ENCODE data around the gene KIF1B.

KIF1B gene

GRCh38 chr1:10178597-10179405, 31.6 kb upstream of the KIF1B start:
- DNase-seq (ENCODE audit: low spot score in 2 of 2) (no peak), ATAC-seq (replicated peaks; ENCODE audit: extremely low read depth, poor library complexity, severe bottlenecking) (no peak)
- H3K9me3 Mint-ChIP-seq = peaks cover 6% of the 10 kb centered on the region
- H3K27me3 Mint-ChIP-seq = no peaks in the 10 kb centered on the region
- peaks cover 18% of the 10 kb centered on the region for H3K36me3 Mint-ChIP-seq (ENCODE audit: insufficient read depth)
- H3K4me1 Mint-ChIP-seq = no peaks in the 10 kb centered on the region
- H3K4me3 Mint-ChIP-seq = no peak overlapping the region
- H3K27ac Mint-ChIP-seq (ENCODE audit: low read depth) = no peak overlapping the region

- H3K27ac Mint-ChIP-seq (ENCODE audit: low read depth) = no peak overlapping the region
Observed at GRCh38 chr1:10179406-10180091, 30.8 kb upstream of the KIF1B start.

GRCh38 chr1:10181154-10181553, 29.2 kb upstream of the KIF1B start:
- Mint-ChIP-seq H3K9me3 (peaks cover under 1% of the 10 kb centered on the region), H3K4me3 (no peak overlapping the region), H3K27ac (ENCODE audit: low read depth) (no peak overlapping the region), H3K27me3 (no peaks in the 10 kb centered on the region), H3K36me3 (ENCODE audit: insufficient read depth) (peaks cover 16% of the 10 kb centered on the region), H3K4me1 (no peaks in the 10 kb centered on the region)
- ATAC-seq (replicated peaks; ENCODE audit: extremely low read depth, poor library complexity, severe bottlenecking) (no peak), DNase-seq (ENCODE audit: low spot score in 2 of 2) (no peak)

More at GRCh38 chr1:10179406-10180091, 30.8 kb upstream of the KIF1B start:
- Mint-ChIP-seq H3K36me3 (ENCODE audit: insufficient read depth) (peaks cover 18% of the 10 kb centered on the region), H3K4me1 (no peaks in the 10 kb centered on the region), H3K27me3 (no peaks in the 10 kb centered on the region), H3K4me3 (no peak overlapping the region), H3K9me3 (peaks cover 6% of the 10 kb centered on the region)
- ATAC-seq (replicated peaks; ENCODE audit: extremely low read depth, poor library complexity, severe bottlenecking) (no peak), DNase-seq (ENCODE audit: low spot score in 2 of 2) (no peak)

GRCh38 chr1:10185759-10186158, 24.6 kb upstream of the KIF1B start:
- peaks cover 8% of the 10 kb centered on the region for H3K36me3 Mint-ChIP-seq (ENCODE audit: insufficient read depth)
- H3K27me3 Mint-ChIP-seq = no peaks in the 10 kb centered on the region
- no peak for ATAC-seq (replicated peaks; ENCODE audit: extremely low read depth, poor library complexity, severe bottlenecking)
- no peaks in the 10 kb centered on the region for H3K9me3 Mint-ChIP-seq
- no peaks in the 10 kb centered on the region for H3K4me1 Mint-ChIP-seq
- no peak overlapping the region for H3K27ac Mint-ChIP-seq (ENCODE audit: low read depth)
- no peak overlapping the region for H3K4me3 Mint-ChIP-seq
- no peak for DNase-seq (ENCODE audit: low spot score in 2 of 2)

- H3K4me1 Mint-ChIP-seq = no peaks in the 10 kb centered on the region
- no peaks in the 10 kb centered on the region for H3K27me3 Mint-ChIP-seq
- H3K27ac Mint-ChIP-seq (ENCODE audit: low read depth) = no peak overlapping the region
- H3K9me3 Mint-ChIP-seq = no peaks in the 10 kb centered on the region
- no peak overlapping the region for H3K4me3 Mint-ChIP-seq
- no peak for ATAC-seq (replicated peaks; ENCODE audit: extremely low read depth, poor library complexity, severe bottlenecking)
- peaks cover 5% of the 10 kb centered on the region for H3K36me3 Mint-ChIP-seq (ENCODE audit: insufficient read depth)
- no peak for DNase-seq (ENCODE audit: low spot score in 2 of 2)
Observed at GRCh38 chr1:10186331-10187025, 23.9 kb upstream of the KIF1B start.

- Mint-ChIP-seq H3K4me1 (no peaks in the 10 kb centered on the region), H3K27ac (ENCODE audit: low read depth) (no peak overlapping the region), H3K36me3 (ENCODE audit: insufficient read depth) (peaks cover 5% of the 10 kb centered on the region), H3K27me3 (no peaks in the 10 kb centered on the region), H3K9me3 (no peaks in the 10 kb centered on the region), H3K4me3 (no peak overlapping the region)
- ATAC-seq (replicated peaks; ENCODE audit: extremely low read depth, poor library complexity, severe bottlenecking) (no peak), DNase-seq (ENCODE audit: low spot score in 2 of 2) (no peak)
Observed at GRCh38 chr1:10187026-10187334, 23.4 kb upstream of the KIF1B start.

- Mint-ChIP-seq H3K4me3 (no peak overlapping the region), H3K9me3 (no peaks in the 10 kb centered on the region), H3K27me3 (no peaks in the 10 kb centered on the region), H3K4me1 (no peaks in the 10 kb centered on the region), H3K27ac (ENCODE audit: low read depth) (no peak overlapping the region), H3K36me3 (ENCODE audit: insufficient read depth) (peaks cover 2% of the 10 kb centered on the region)
- DNase-seq (ENCODE audit: low spot score in 2 of 2) (no peak), ATAC-seq (replicated peaks; ENCODE audit: extremely low read depth, poor library complexity, severe bottlenecking) (no peak)
Observed at GRCh38 chr1:10188133-10188650, 22.2 kb upstream of the KIF1B start.

- ATAC-seq (replicated peaks; ENCODE audit: extremely low read depth, poor library complexity, severe bottlenecking) = peak; percentile 19
- DNase-seq (ENCODE audit: low spot score in 2 of 2) = no peak
- H3K27ac Mint-ChIP-seq (ENCODE audit: low read depth) = no peak overlapping the region
- no peaks in the 10 kb centered on the region for H3K9me3 Mint-ChIP-seq
- H3K27me3 Mint-ChIP-seq = peaks cover 9% of the 10 kb centered on the region
- H3K4me3 Mint-ChIP-seq = no peak overlapping the region
- H3K4me1 Mint-ChIP-seq = no peaks in the 10 kb centered on the region
- H3K36me3 Mint-ChIP-seq (ENCODE audit: insufficient read depth) = peaks cover 4% of the 10 kb centered on the region
Observed at GRCh38 chr1:10189659-10190058, 20.7 kb upstream of the KIF1B start.

- H3K4me1 Mint-ChIP-seq = no peaks in the 10 kb centered on the region
- no peak overlapping the region for H3K27ac Mint-ChIP-seq (ENCODE audit: low read depth)
- H3K4me3 Mint-ChIP-seq = no peak overlapping the region
- H3K36me3 Mint-ChIP-seq (ENCODE audit: insufficient read depth) = peaks cover 2% of the 10 kb centered on the region
- peaks cover 10% of the 10 kb centered on the region for H3K27me3 Mint-ChIP-seq
- no peaks in the 10 kb centered on the region for H3K9me3 Mint-ChIP-seq
- ATAC-seq (replicated peaks; ENCODE audit: extremely low read depth, poor library complexity, severe bottlenecking) (no peak), DNase-seq (ENCODE audit: low spot score in 2 of 2) (no peak)
Observed at GRCh38 chr1:10192263-10192662, 18.1 kb upstream of the KIF1B start.

GRCh38 chr1:10193288-10193687, 17.1 kb upstream of the KIF1B start:
- DNase-seq (ENCODE audit: low spot score in 2 of 2) (no peak), ATAC-seq (replicated peaks; ENCODE audit: extremely low read depth, poor library complexity, severe bottlenecking) (no peak)
- Mint-ChIP-seq H3K27ac (ENCODE audit: low read depth) (no peak overlapping the region), H3K27me3 (peaks cover 10% of the 10 kb centered on the region), H3K36me3 (ENCODE audit: insufficient read depth) (peaks cover 2% of the 10 kb centered on the region), H3K4me3 (no peak overlapping the region), H3K4me1 (no peaks in the 10 kb centered on the region), H3K9me3 (no peaks in the 10 kb centered on the region)

- no peak overlapping the region for H3K4me3 Mint-ChIP-seq
- peaks cover 10% of the 10 kb centered on the region for H3K27me3 Mint-ChIP-seq
- H3K27ac Mint-ChIP-seq (ENCODE audit: low read depth) = no peak overlapping the region
- no peaks in the 10 kb centered on the region for H3K4me1 Mint-ChIP-seq
- ATAC-seq (replicated peaks; ENCODE audit: extremely low read depth, poor library complexity, severe bottlenecking) (no peak), DNase-seq (ENCODE audit: low spot score in 2 of 2) (no peak)
- H3K36me3 Mint-ChIP-seq (ENCODE audit: insufficient read depth) = peaks cover 2% of the 10 kb centered on the region
- no peaks in the 10 kb centered on the region for H3K9me3 Mint-ChIP-seq
Observed at GRCh38 chr1:10195570-10195969, 14.8 kb upstream of the KIF1B start.

- Mint-ChIP-seq H3K9me3 (no peaks in the 10 kb centered on the region), H3K4me1 (no peaks in the 10 kb centered on the region), H3K36me3 (ENCODE audit: insufficient read depth) (peaks cover 2% of the 10 kb centered on the region), H3K27me3 (peaks cover 10% of the 10 kb centered on the region), H3K27ac (ENCODE audit: low read depth) (no peak overlapping the region), H3K4me3 (no peak overlapping the region)
- no peak for DNase-seq (ENCODE audit: low spot score in 2 of 2)
- ATAC-seq (replicated peaks; ENCODE audit: extremely low read depth, poor library complexity, severe bottlenecking) = no peak
Observed at GRCh38 chr1:10196976-10197375, 13.4 kb upstream of the KIF1B start.
